Tibial nerve (tissue), 4 donors: ENCODE data around the gene TBC1D1. TPM values are rescaled to one million over a fixed set of nuclear protein-coding genes. Genes with fewer than 3 reads are reported as not detected.
A peak's percentile ranks its signal among the peaks of the same experiment; 100 is the strongest.

ENCODE experiments used
- DNase-seq, 2 donors: peaks; one replicate each; pipeline ENCODE4 v3.0.0-alpha.2; 2019; ENCODE audit warnings: low spot score in 2 of 2
- H3K27ac ChIP-seq, 4 donors: fragments of 200-600 bp; sonication (generic) in 3 of 4; one replicate each; pipeline ENCODE4 v1.5.1; 2017 to 2019; ENCODE audit warnings: mild to moderate bottlenecking in 1 of 4
- H3K27me3 ChIP-seq, 2 donors: fragments of 200-600 bp; sonication (generic) in 1 of 2; one replicate each; pipeline versions ENCODE4 v1.5.1 to v1.6.0; 2017 to 2019
- H3K36me3 ChIP-seq, 3 donors: fragments of 200-600 bp; sonication (generic); one replicate each; pipeline ENCODE4 v1.5.1; 2018 to 2019
- H3K4me1 ChIP-seq, 4 donors: fragments of 200-600 bp; sonication (generic) in 3 of 4; one replicate each; pipeline ENCODE4 v1.5.1; 2017 to 2019
- H3K4me3 ChIP-seq, 4 donors: fragments of 200-600 bp; sonication (generic) in 3 of 4; one replicate each; pipeline ENCODE4 v1.5.1; 2017 to 2019; ENCODE audit warnings: mild to moderate bottlenecking in 1 of 4, moderate library complexity in 1 of 4
- H3K9me3 ChIP-seq, 4 donors: fragments of 200-600 bp; sonication (generic) in 3 of 4; one replicate each; pipeline ENCODE4 v1.5.1; 2017 to 2019
- CTCF ChIP-seq, 5 experiments: fragments of 200-600 bp in 3 of 5; fragments of 450-650 bp in 2 of 5; sonication (generic) in 3 of 5; IDR thresholded peaks; one replicate each; pipeline ENCODE4 v1.5.1; 2016 to 2019; ENCODE audit warnings: antibody characterized with exemption in 5 of 5, mild to moderate bottlenecking in 3 of 5, moderate library complexity in 2 of 5
- EP300 ChIP-seq, 2 donors: sonication (generic); formaldehyde crosslinking; IDR thresholded peaks; one replicate each; pipeline ENCODE4 v1.6.1; 2017; ENCODE audit warnings: antibody characterized with exemption in 2 of 2, mild to moderate bottlenecking in 1 of 2
- POLR2A ChIP-seq, 2 donors: fragments of 450-650 bp; IDR thresholded peaks; one replicate each; pipeline ENCODE4 v1.6.1; 2017; ENCODE audit warnings: antibody characterized with exemption in 2 of 2, mild to moderate bottlenecking in 2 of 2, moderate library complexity in 2 of 2
- WGBS, 2 donors: methylation state at CpG; one replicate each; pipeline ENCODE4 v1.1.5; 2018; 5-methylcytosine and 5-hydroxymethylcytosine counted together
- total RNA-seq, 4 donors: library from RNA; depleted of rRNA; stranded (reverse); fragments of >200 nt; gene quantifications; one replicate each; pipeline ENCODE4 v1.1.0, GENCODE V29; 2016

TBC1D1 gene
- total RNA-seq, 4 donors from 2014 or later = 41.6 to 97.8 (median 62.5) TPM

DNA sequence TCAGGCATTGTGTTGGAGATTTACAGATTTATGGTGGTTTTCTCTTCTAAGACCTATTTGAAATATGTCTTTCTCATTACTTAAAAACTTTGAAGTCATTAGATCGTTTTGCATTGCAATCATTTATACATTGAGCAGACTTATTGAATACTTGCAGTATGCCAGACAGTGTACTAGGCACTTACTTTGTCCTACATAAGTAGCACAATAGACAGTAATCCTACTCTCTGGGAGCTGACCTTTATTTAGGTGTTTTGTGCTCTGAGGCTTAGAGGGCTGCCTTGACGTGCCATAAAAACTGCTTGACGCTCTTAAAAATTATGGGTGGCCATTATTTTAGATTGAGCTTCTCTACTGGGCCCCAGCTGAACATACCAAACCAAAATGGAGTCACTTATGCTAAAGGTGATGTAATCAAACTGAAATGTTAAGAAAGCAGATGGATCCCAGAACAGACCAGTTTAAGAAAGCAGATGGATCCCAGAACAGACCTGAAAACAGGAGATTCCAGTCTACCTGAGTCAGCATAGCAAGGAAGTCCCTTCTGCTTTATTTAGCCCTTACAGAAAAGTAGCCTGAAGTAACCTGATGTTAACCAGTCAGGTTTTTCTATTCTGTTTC, 111.7 kb downstream of the TBC1D1 start:
- DNase-seq = no peak
- H3K9me3 ChIP-seq = no peaks in the 10 kb centered on the region
- peaks cover 0 to 29% (median 0%) of the 10 kb centered on the region in 4 donors for H3K4me1 ChIP-seq
- H3K36me3 ChIP-seq = no peaks in the 10 kb centered on the region
- no peaks in the 10 kb centered on the region for H3K27me3 ChIP-seq
- no peak overlapping the region for H3K4me3 ChIP-seq
- TF ChIP-seq EP300 (IDR thresholded peaks at IDR 0.05) = no peak
- no peak for TF ChIP-seq CTCF (IDR thresholded peaks at IDR 0.05)
- TF ChIP-seq POLR2A (IDR thresholded peaks at IDR 0.05) = no peak
- 83 to 86% methylated on average over 3 of the region's 3 CpGs for WGBS, 2 donors
- no peak overlapping the region for H3K27ac ChIP-seq

DNA sequence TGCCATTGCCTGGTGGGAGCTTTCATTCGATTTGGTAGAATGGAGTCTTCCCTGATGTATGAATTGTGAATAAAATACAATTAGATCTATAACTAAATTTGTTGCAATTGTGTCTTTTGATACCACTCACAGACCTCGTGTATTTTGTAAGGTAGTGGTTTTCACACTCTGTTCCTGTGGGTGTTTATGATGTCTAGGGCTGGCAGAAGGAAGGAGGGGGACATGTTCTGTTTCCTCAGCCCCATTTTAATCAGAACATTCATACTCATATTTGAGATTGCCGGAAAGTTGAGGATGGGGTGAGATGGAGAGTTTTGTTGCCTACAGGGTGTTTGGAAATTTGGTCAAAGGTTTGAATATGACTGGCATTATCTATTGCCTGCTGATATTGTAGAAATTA, 112.2 kb downstream of the TBC1D1 start:
- no peaks in the 10 kb centered on the region for H3K36me3 ChIP-seq
- 79% methylated on average over 3 of the region's 3 CpGs for WGBS, 2 donors
- no peaks in the 10 kb centered on the region for H3K27me3 ChIP-seq
- H3K4me1 ChIP-seq = peaks cover 0 to 29% (median 0%) of the 10 kb centered on the region in 4 donors
- TF ChIP-seq POLR2A (IDR thresholded peaks at IDR 0.05) (no peak), EP300 (IDR thresholded peaks at IDR 0.05) (no peak), CTCF (IDR thresholded peaks at IDR 0.05) (no peak)
- DNase-seq = no peak
- H3K9me3 ChIP-seq = no peaks in the 10 kb centered on the region
- no peak overlapping the region for H3K27ac ChIP-seq
- no peak overlapping the region for H3K4me3 ChIP-seq

GRCh38 chr4:38003628-38004027, 112.7 kb downstream of the TBC1D1 start:
- TF ChIP-seq CTCF (IDR thresholded peaks at IDR 0.05) (no peak), EP300 (IDR thresholded peaks at IDR 0.05) (no peak), POLR2A (IDR thresholded peaks at IDR 0.05) (no peak)
- Histone ChIP-seq H3K36me3 (no peaks in the 10 kb centered on the region), H3K4me3 (no peak overlapping the region), H3K9me3 (no peaks in the 10 kb centered on the region), H3K27ac (no peak overlapping the region), H3K4me1 (peaks cover 0 to 29% (median 0%) of the 10 kb centered on the region in 4 donors), H3K27me3 (no peaks in the 10 kb centered on the region)
- WGBS, 2 donors = 92 to 100% methylated on average over 1 of the region's 1 CpG
- DNase-seq = no peak

- 58 to 62% methylated on average over 3 of the region's 3 CpGs for WGBS, 2 donors
- no peak for DNase-seq
- H3K27ac ChIP-seq = no peak overlapping the region
- H3K4me1 ChIP-seq = peaks cover 0 to 29% (median 0%) of the 10 kb centered on the region in 4 donors
- TF ChIP-seq POLR2A (IDR thresholded peaks at IDR 0.05) (no peak), CTCF (IDR thresholded peaks at IDR 0.05) (no peak), EP300 (IDR thresholded peaks at IDR 0.05) (no peak)
- no peaks in the 10 kb centered on the region for H3K27me3 ChIP-seq
- H3K9me3 ChIP-seq = no peaks in the 10 kb centered on the region
- no peaks in the 10 kb centered on the region for H3K36me3 ChIP-seq
- no peak overlapping the region for H3K4me3 ChIP-seq
Measured at GRCh38 chr4:38004062-38004461, 113.2 kb downstream of the TBC1D1 start.

DNA sequence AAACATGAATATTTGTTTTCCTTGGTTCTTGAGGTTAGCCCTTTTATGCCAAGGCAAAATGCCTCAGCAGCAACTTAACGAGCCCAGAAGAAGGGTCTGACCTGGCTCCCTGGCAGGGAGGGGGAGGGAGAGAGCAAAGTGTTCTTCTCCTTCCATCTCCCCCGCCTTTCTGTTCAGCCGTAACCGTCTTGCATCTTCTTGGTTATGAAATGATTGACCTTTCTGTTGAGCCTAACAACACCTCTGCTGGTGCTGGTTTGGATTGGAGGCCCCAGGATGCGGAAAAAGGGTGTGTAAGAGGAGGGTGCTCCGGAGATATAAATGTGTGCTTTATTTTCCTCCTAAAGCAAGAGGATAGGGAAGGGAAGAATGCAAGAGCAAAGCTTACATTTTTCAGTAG, 114.0 kb downstream of the TBC1D1 start:
- Histone ChIP-seq H3K4me1 (peaks cover 0 to 34% (median 0%) of the 10 kb centered on the region in 4 donors), H3K27me3 (no peaks in the 10 kb centered on the region), H3K4me3 (no peak overlapping the region), H3K27ac (peak overlapping the region in 1 of 4 donors; percentile 65), H3K9me3 (no peaks in the 10 kb centered on the region), H3K36me3 (no peaks in the 10 kb centered on the region)
- WGBS, 2 donors = 57 to 69% methylated on average over 6 of the region's 6 CpGs
- no peak for TF ChIP-seq POLR2A (IDR thresholded peaks at IDR 0.05)
- no peak for TF ChIP-seq CTCF (IDR thresholded peaks at IDR 0.05)
- no peak for TF ChIP-seq EP300 (IDR thresholded peaks at IDR 0.05)
- DNase-seq = no peak
